ENCODE results near the gene FOXJ1. TPM values are rescaled to one million over a fixed set of nuclear protein-coding genes. Genes with fewer than 3 reads are reported as not detected.
A peak's percentile ranks its signal among the peaks of the same experiment; 100 is the strongest.

The FOXJ1 gene
- total and polyA plus RNA-seq, 4 experiments from 2014 or later = 0.19 to 0.20 TPM; not detected in 2

DNA sequence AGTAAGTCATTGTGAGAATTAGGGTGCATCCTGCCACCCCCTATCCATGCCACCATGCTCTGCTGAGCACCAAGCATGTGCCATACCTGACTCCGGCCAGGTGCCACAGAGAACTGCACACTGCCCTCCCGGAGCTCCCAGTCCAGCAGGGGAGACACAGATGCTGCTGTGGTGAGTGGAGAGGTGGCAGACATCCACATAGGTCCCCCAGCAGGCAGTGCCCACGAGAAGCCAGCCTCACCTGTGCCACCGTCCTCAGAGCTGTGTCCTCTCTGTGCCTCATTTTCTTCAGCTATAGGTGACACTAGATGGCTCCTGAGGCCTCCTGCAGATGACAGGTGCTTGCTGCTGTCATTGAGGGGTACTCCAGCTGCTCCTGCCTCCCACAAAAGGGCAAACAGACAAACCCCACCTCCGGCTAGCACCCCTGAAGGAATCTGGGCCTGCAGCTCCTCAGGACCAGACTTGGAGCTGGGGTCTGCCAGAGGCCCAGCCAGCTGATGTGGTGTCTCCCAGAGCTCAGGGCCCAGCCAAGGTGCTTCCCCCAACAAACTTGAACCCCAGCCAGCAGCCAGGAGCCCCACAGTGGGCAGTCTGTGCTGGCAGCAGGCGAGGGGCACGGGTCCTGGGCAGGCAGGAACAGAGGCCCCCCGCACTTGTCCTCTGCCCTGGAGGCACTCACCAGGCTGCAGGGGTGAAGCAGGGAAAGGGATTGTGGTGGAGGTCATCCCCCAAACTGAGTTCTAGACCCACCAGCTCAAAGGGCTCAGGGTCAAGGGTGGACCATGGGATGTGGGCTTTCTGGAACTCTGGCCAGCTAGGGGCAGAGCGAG is 17.1 kb downstream of the FOXJ1 start:
- H3K36me3 Mint-ChIP-seq = no peaks in the 10 kb centered on the region
- ChIA-PET POLR2A (ENCODE audit: partially characterized antibody) (interaction anchor here (0.6 to 7.9 kb wide), 9 partner anchors 17 to 165 kb away, joined by 3 to 108 read pairs (median 5); partner anchors contain the start of genes FOXJ1 and UBALD2), CTCF (ENCODE audit: partially characterized antibody) (interaction anchor here (0.7 to 11.2 kb wide), 18 partner anchors 9 to 392 kb away, joined by 3 to 232 read pairs (median 4); partner anchors contain the start of gene RNF157)
- no peaks in the 10 kb centered on the region for H3K9me3 Mint-ChIP-seq
- Histone ChIP-seq H3K27ac (ENCODE audit: low read depth, low read length) (no peak overlapping the region), H3K4me1 (ENCODE audit: insufficient read depth, low read length) (peaks cover 10% of the 10 kb centered on the region), H3K9me3 (ENCODE audit: control insufficient read depth in 1 of 2, low read length in 2 of 2) (no peaks in the 10 kb centered on the region), H3K27me3 (ENCODE audit: insufficient read depth, low read length) (no peaks in the 10 kb centered on the region), H3K36me3 (ENCODE audit: insufficient read depth, low read length) (no peaks in the 10 kb centered on the region), H3K4me3 (ENCODE audit: low read length in 2 of 2) (no peak overlapping the region)
- H3K4me3 Mint-ChIP-seq = peak overlapping the region in 1 of 8 donors; percentile 28
- H3K27me3 Mint-ChIP-seq = no peaks in the 10 kb centered on the region
- peak overlapping the region in 4 of 7 donors; percentile 29 to 60 (median 45) for H3K27ac Mint-ChIP-seq
- intact Hi-C loops (cut with micrococcal nuclease) = loop anchor here (5.0 kb wide), 1 partner anchor 112 kb away; no protein-coding TSS in a partner anchor
- H3K4me1 Mint-ChIP-seq = peaks cover 4 to 12% (median 9%) of the 10 kb centered on the region in 4 donors
- DNase-seq = no peak

DNA sequence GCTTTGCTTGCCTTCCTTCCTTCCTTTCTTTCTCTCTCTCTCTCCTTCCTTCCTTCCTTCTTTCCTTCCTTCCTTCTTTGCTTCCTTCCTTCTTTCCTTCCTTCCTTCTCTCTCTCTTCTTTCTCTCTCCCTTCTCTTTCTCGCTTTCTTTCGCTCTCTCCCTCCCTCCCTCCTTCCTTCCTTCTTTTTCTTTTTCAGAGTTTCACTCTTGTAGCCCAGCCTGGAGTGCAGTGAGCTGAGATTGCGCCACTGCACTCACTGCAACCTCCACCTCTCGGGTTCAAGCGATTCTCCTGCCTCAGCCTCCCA is 17.9 kb downstream of the FOXJ1 start:
- Histone ChIP-seq H3K27me3 (ENCODE audit: insufficient read depth, low read length) (no peaks in the 10 kb centered on the region), H3K27ac (ENCODE audit: low read depth, low read length) (no peak overlapping the region), H3K36me3 (ENCODE audit: insufficient read depth, low read length) (no peaks in the 10 kb centered on the region), H3K4me1 (ENCODE audit: insufficient read depth, low read length) (peaks cover 10% of the 10 kb centered on the region), H3K9me3 (ENCODE audit: control insufficient read depth in 1 of 2, low read length in 2 of 2) (no peaks in the 10 kb centered on the region), H3K4me3 (ENCODE audit: low read length in 2 of 2) (no peak overlapping the region)
- Mint-ChIP-seq H3K36me3 (no peaks in the 10 kb centered on the region), H3K4me1 (peaks cover 4 to 12% (median 9%) of the 10 kb centered on the region in 4 donors), H3K27ac (peak overlapping the region in 4 of 7 donors; percentile 22 to 86 (median 40)), H3K27me3 (no peaks in the 10 kb centered on the region), H3K4me3 (peak overlapping the region in 5 of 8 donors; percentile 25 to 80 (median 51)), H3K9me3 (no peaks in the 10 kb centered on the region)
- ChIA-PET POLR2A (ENCODE audit: partially characterized antibody) (interaction anchor here (1.3 to 7.9 kb wide), 7 partner anchors 19 to 157 kb away, joined by 4 to 108 read pairs (median 9); partner anchors contain the start of gene UBALD2), CTCF (ENCODE audit: partially characterized antibody) (interaction anchor here (0.7 to 11.2 kb wide), 14 partner anchors 20 to 393 kb away, joined by 3 to 232 read pairs (median 6); no protein-coding TSS in a partner anchor)
- DNase-seq = no peak
- intact Hi-C loops (cut with micrococcal nuclease) = loop anchor here (5.0 kb wide), 1 partner anchor 111 kb away; no protein-coding TSS in a partner anchor

DNA sequence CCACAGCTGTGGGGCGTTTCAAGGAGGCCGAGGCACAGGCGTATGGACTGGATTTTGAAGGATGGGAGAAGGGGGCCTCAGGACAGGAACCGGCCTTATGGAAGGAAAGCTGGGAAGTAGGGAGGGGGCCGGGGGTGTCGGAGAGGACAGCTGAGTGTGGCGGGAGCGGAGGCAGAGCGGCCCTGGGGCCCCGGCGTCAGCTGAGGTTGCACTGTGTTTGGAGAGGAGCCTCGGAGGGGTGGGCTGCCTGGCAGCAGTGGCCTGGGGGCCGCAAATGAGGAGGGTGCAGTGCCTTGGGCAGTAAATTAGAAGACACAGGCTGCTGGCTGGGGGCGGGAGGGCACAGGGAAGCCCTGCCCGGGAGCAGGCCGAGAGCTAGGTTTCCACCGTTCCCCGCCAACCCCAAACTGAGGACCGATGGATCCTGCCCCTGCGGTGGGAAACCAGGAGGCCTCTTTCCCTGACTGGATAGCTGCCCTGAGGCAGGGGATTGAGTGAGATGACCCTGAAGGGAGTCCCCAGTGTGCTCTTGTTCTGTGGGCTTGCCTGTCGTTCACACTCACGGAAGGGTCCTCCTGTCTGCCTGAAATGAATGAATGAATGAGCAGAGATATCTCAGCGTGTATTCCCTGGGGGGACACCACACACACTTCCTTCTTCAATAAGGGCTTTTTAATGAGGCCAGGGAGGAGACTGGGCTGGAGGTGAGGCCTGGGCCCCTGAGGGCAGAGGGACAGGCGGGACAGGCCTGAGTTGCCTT is 18.4 kb downstream of the FOXJ1 start:
- no peak overlapping the region for H3K4me3 ChIP-seq (ENCODE audit: low read length in 2 of 2)
- H3K27me3 ChIP-seq (ENCODE audit: insufficient read depth, low read length) = no peaks in the 10 kb centered on the region
- intact Hi-C loops (cut with micrococcal nuclease) = loop anchor here (5.0 kb wide), 1 partner anchor 110 kb away; no protein-coding TSS in a partner anchor
- peak overlapping the region; percentile 21 to 86 (median 56) for H3K27ac Mint-ChIP-seq
- no peak overlapping the region for H3K27ac ChIP-seq (ENCODE audit: low read depth, low read length)
- no peaks in the 10 kb centered on the region for H3K9me3 Mint-ChIP-seq
- no peaks in the 10 kb centered on the region for H3K9me3 ChIP-seq (ENCODE audit: control insufficient read depth in 1 of 2, low read length in 2 of 2)
- no peaks in the 10 kb centered on the region for H3K27me3 Mint-ChIP-seq
- H3K36me3 Mint-ChIP-seq = no peaks in the 10 kb centered on the region
- peak overlapping the region in 7 of 8 donors; percentile 35 to 80 (median 49) for H3K4me3 Mint-ChIP-seq
- CTCF ChIA-PET (ENCODE audit: partially characterized antibody) = interaction anchor here (1.0 to 11.2 kb wide), 13 partner anchors 23 to 157 kb away, joined by 3 to 232 read pairs (median 7); no protein-coding TSS in a partner anchor
- no peaks in the 10 kb centered on the region for H3K36me3 ChIP-seq (ENCODE audit: insufficient read depth, low read length)
- POLR2A ChIA-PET (ENCODE audit: partially characterized antibody) = interaction anchor here (1.3 to 7.9 kb wide), 7 partner anchors 19 to 157 kb away, joined by 4 to 108 read pairs (median 7); partner anchors contain the start of gene UBALD2
- no peak for DNase-seq
- peaks cover 10% of the 10 kb centered on the region for H3K4me1 ChIP-seq (ENCODE audit: insufficient read depth, low read length)
- peaks cover 4 to 12% (median 9%) of the 10 kb centered on the region in 4 donors for H3K4me1 Mint-ChIP-seq

DNA sequence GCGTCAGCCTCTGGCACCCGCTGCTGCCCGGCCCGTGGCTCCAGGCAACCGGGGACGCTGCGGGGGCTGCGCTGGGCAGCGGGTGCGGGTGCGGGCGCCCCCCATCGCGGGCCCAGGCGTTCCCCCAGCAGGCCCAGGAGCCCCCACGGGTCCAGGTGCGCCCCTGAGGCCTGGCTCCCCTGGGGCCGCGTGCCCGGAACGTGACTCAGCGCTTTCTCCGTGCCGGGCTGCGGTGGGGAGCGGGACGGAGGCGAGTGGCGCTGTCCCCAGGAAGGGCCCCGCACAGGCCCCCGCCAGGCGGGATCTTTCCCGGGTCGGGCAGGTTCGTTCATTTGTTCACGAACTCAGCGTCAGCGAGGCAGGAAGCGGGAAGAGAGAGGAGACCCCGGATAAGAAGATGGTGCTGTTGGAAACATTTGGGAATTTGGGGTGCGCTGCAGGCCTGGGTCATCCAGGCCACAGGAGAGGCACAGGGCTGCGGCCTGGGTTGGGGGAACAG is 19.1 kb downstream of the FOXJ1 start:
- no peaks in the 10 kb centered on the region for H3K9me3 ChIP-seq (ENCODE audit: control insufficient read depth in 1 of 2, low read length in 2 of 2)
- peak overlapping the region in 4 of 8 donors; percentile 21 to 49 (median 37) for H3K4me3 Mint-ChIP-seq
- CTCF ChIA-PET (ENCODE audit: partially characterized antibody) = interaction anchor here (0.6 to 11.2 kb wide), 16 partner anchors 13 to 158 kb away, joined by 3 to 232 read pairs (median 4); no protein-coding TSS in a partner anchor
- H3K27ac Mint-ChIP-seq = peak overlapping the region in 6 of 7 donors; percentile 21 to 86 (median 65)
- peak overlapping the region in 1 of 2 donors; percentile 60 for H3K4me3 ChIP-seq (ENCODE audit: low read length in 2 of 2)
- H3K27me3 Mint-ChIP-seq = no peaks in the 10 kb centered on the region
- no peaks in the 10 kb centered on the region for H3K27me3 ChIP-seq (ENCODE audit: insufficient read depth, low read length)
- peak overlapping the region; percentile 29 for H3K27ac ChIP-seq (ENCODE audit: low read depth, low read length)
- no peaks in the 10 kb centered on the region for H3K36me3 Mint-ChIP-seq
- no peak for DNase-seq
- no peaks in the 10 kb centered on the region for H3K9me3 Mint-ChIP-seq
- POLR2A ChIA-PET (ENCODE audit: partially characterized antibody) = interaction anchor here (0.8 to 7.9 kb wide), 13 partner anchors 21 to 158 kb away, joined by 3 to 108 read pairs (median 7); partner anchors contain the start of gene UBALD2
- peaks cover 4 to 12% (median 8%) of the 10 kb centered on the region in 4 donors for H3K4me1 Mint-ChIP-seq
- peaks cover 10% of the 10 kb centered on the region for H3K4me1 ChIP-seq (ENCODE audit: insufficient read depth, low read length)
- intact Hi-C loops (cut with micrococcal nuclease) = loop anchor here (1.0 to 5.0 kb wide), 4 partner anchors 60 to 177 kb away; no protein-coding TSS in a partner anchor
- H3K36me3 ChIP-seq (ENCODE audit: insufficient read depth, low read length) = no peaks in the 10 kb centered on the region

DNA sequence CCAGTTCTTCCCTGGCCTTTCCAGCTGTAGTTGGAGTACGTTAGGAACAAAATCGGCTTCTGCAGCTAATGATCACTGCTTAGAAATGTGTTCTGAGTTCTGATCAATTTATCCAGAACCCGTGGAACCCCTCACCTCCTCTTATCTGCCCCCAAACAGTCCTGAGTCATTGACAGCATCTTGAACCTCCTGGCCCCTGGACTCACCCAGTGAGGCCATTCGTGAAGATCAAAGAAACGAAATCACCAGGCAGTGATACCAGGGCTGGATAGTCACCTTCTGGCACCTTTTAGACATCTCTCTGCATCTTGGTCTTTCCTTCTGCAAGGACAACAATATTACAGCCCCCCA is 20.4 kb downstream of the FOXJ1 start:
- Mint-ChIP-seq H3K27me3 (no peaks in the 10 kb centered on the region), H3K4me3 (peak overlapping the region in 4 of 8 donors; percentile 20 to 49 (median 44)), H3K9me3 (no peaks in the 10 kb centered on the region), H3K36me3 (no peaks in the 10 kb centered on the region), H3K4me1 (peaks cover 0 to 8% (median 4%) of the 10 kb centered on the region in 4 donors), H3K27ac (peak overlapping the region in 4 of 7 donors; percentile 11 to 86 (median 63))
- no peaks in the 10 kb centered on the region for H3K36me3 ChIP-seq (ENCODE audit: insufficient read depth, low read length)
- H3K4me3 ChIP-seq (ENCODE audit: low read length in 2 of 2) = no peak overlapping the region
- intact Hi-C loops (cut with micrococcal nuclease) = loop anchor here (1.0 to 5.0 kb wide), 4 partner anchors 62 to 179 kb away; no protein-coding TSS in a partner anchor
- H3K9me3 ChIP-seq (ENCODE audit: control insufficient read depth in 1 of 2, low read length in 2 of 2) = no peaks in the 10 kb centered on the region
- no peak overlapping the region for H3K27ac ChIP-seq (ENCODE audit: low read depth, low read length)
- no peaks in the 10 kb centered on the region for H3K27me3 ChIP-seq (ENCODE audit: insufficient read depth, low read length)
- CTCF ChIA-PET (ENCODE audit: partially characterized antibody) = interaction anchor here (0.6 to 11.2 kb wide), 18 partner anchors 11 to 517 kb away, joined by 3 to 232 read pairs (median 4); no protein-coding TSS in a partner anchor
- peaks cover 10% of the 10 kb centered on the region for H3K4me1 ChIP-seq (ENCODE audit: insufficient read depth, low read length)
- DNase-seq = no peak
- POLR2A ChIA-PET (ENCODE audit: partially characterized antibody) = interaction anchor here (1.0 to 7.9 kb wide), 10 partner anchors 17 to 159 kb away, joined by 3 to 108 read pairs (median 7); partner anchors contain the start of genes EXOC7 and UBALD2
